Activated CD8-positive, alpha-beta T cell treated with anti-CD3 and anti-CD28 coated beads for 36 hours (primary cell): ENCODE data around the gene MITF. TPM values are rescaled to one million over a fixed set of nuclear protein-coding genes. Genes with fewer than 3 reads are reported as not detected.

Experiments used
- ATAC-seq: fragments of 200-7000 bp; cut with Tn5 transposase; one replicate; pipeline ENCODE4 v1.10.0; 2021; ENCODE audit warnings: mild to moderate bottlenecking, moderate library complexity
- CTCF ChIA-PET: fragments of 350-600 bp; sonication (Branson Sonifier 250); formaldehyde crosslinking; loops from one replicate; lab custom pipeline; 2021; ENCODE audit warnings: antibody characterized with exemption; lab: Charles Lee
- POLR2A ChIA-PET: fragments of 350-600 bp; sonication (Branson Sonifier 250); formaldehyde crosslinking; loops from one replicate; lab custom pipeline; 2021; ENCODE audit warnings: antibody characterized with exemption; lab: Charles Lee
- DNase-seq: peaks from one replicate; pipeline ENCODE4 v3.0.0-alpha.2; 2020
- H3K27ac Mint-ChIP-seq: one replicate; pipeline ENCODE4 v1.8.0; 2021; ENCODE audit warnings: mild to moderate bottlenecking, mixed read lengths
- H3K27me3 Mint-ChIP-seq: one replicate; pipeline ENCODE4 v1.8.0; 2021; ENCODE audit warnings: mixed read lengths
- H3K36me3 Mint-ChIP-seq: one replicate; pipeline ENCODE4 v1.8.0; 2021; ENCODE audit warnings: low read depth, mixed read lengths
- H3K4me1 Mint-ChIP-seq: one replicate; pipeline ENCODE4 v1.8.0; 2021; ENCODE audit warnings: low read depth, mixed read lengths
- H3K4me3 Mint-ChIP-seq: one replicate; pipeline ENCODE4 v1.8.0; 2021; ENCODE audit warnings: mild to moderate bottlenecking, moderate library complexity, mixed read lengths
- H3K9me3 Mint-ChIP-seq: one replicate; pipeline ENCODE4 v1.8.0; 2021; ENCODE audit warnings: mixed read lengths
- CTCF ChIP-seq: fragments of 200-600 bp; IDR thresholded peaks from one replicate; pipeline ENCODE4 v1.8.0; 2022; ENCODE audit warnings: antibody characterized with exemption, mild to moderate bottlenecking
- intact Hi-C: fragments of 100-400 bp; cut with micrococcal nuclease; formaldehyde crosslinking; loops from one replicate; pipeline ENCODE4 v1.10.0; 2022
- total RNA-seq, 2 experiments: library from RNA; stranded (reverse); gene quantifications; one replicate each; pipeline ENCODE4 v1.2.3, GENCODE V29; 2021

Gene MITF
- total RNA-seq, 2 experiments from 2014 or later: not detected

GRCh38 chr3:69985266-69985665, 246.0 kb downstream of the MITF start:
- no peaks in the 10 kb centered on the region for H3K36me3 Mint-ChIP-seq
- CTCF ChIA-PET: no interaction called here
- peaks cover 3% of the 10 kb centered on the region for H3K4me1 Mint-ChIP-seq
- H3K27ac Mint-ChIP-seq: no peak overlapping the region
- H3K4me3 Mint-ChIP-seq: no peak overlapping the region
- no peaks in the 10 kb centered on the region for H3K9me3 Mint-ChIP-seq
- POLR2A ChIA-PET: no interaction called here
- intact Hi-C loops: no loop called here
- ATAC-seq (no peak), DNase-seq (no peak)
- no peak for TF ChIP-seq CTCF
- H3K27me3 Mint-ChIP-seq: peaks cover 1% of the 10 kb centered on the region

- ATAC-seq (no peak), DNase-seq (no peak)
- POLR2A ChIA-PET: no interaction called here
- Mint-ChIP-seq H3K4me3 (no peak overlapping the region), H3K27me3 (peaks cover 1% of the 10 kb centered on the region), H3K9me3 (no peaks in the 10 kb centered on the region), H3K36me3 (no peaks in the 10 kb centered on the region), H3K4me1 (peaks cover 3% of the 10 kb centered on the region), H3K27ac (no peak overlapping the region)
- intact Hi-C loops: no loop called here
- no peak for TF ChIP-seq CTCF
- CTCF ChIA-PET: no interaction called here
These were observed 247.2 kb downstream of the MITF start for GRCh38 chr3:69986419-69986818.

GRCh38 chr3:69987833-69988232, 248.6 kb downstream of the MITF start:
- Mint-ChIP-seq H3K36me3 (no peaks in the 10 kb centered on the region), H3K9me3 (no peaks in the 10 kb centered on the region), H3K27me3 (peaks cover 1% of the 10 kb centered on the region), H3K4me3 (no peak overlapping the region), H3K4me1 (peaks cover 3% of the 10 kb centered on the region), H3K27ac (no peak overlapping the region)
- no peak for ATAC-seq
- POLR2A ChIA-PET: no interaction called here
- DNase-seq: no peak
- CTCF ChIA-PET: no interaction called here
- intact Hi-C loops: no loop called here
- TF ChIP-seq CTCF: no peak

- CTCF ChIA-PET: interaction anchor here (1.6 kb wide), 1 partner anchor 40 kb away, joined by 3 read pairs; no protein-coding TSS in a partner anchor
- no peak overlapping the region for H3K4me3 Mint-ChIP-seq
- DNase-seq (no peak), ATAC-seq (no peak)
- POLR2A ChIA-PET: no interaction called here
- intact Hi-C loops: no loop called here
- no peak for TF ChIP-seq CTCF
- no peaks in the 10 kb centered on the region for H3K27me3 Mint-ChIP-seq
- H3K4me1 Mint-ChIP-seq: no peaks in the 10 kb centered on the region
- no peaks in the 10 kb centered on the region for H3K36me3 Mint-ChIP-seq
- no peaks in the 10 kb centered on the region for H3K9me3 Mint-ChIP-seq
- H3K27ac Mint-ChIP-seq: no peak overlapping the region
These were observed 254.5 kb downstream of the MITF start for GRCh38 chr3:69993757-69994156.

GRCh38 chr3:69994919-69995318, 255.7 kb downstream of the MITF start:
- ChIA-PET POLR2A (no interaction called here), CTCF (interaction anchor here (1.6 kb wide), 1 partner anchor 41 kb away, joined by 3 read pairs; no protein-coding TSS in a partner anchor)
- no peak for TF ChIP-seq CTCF
- no peak for DNase-seq
- ATAC-seq: no peak
- intact Hi-C loops: no loop called here
- Mint-ChIP-seq H3K36me3 (no peaks in the 10 kb centered on the region), H3K27ac (no peak overlapping the region), H3K27me3 (no peaks in the 10 kb centered on the region), H3K4me3 (no peak overlapping the region), H3K9me3 (no peaks in the 10 kb centered on the region), H3K4me1 (no peaks in the 10 kb centered on the region)
